AG04450 (cell line): ENCODE measurements around the gene SLC19A1. TPM values are rescaled to one million over a fixed set of nuclear protein-coding genes. Genes with fewer than 3 reads are reported as not detected.

ENCODE experiments used
- CTCF ChIA-PET: fragments of 300-600, 350-600 bp; formaldehyde crosslinking; extraction: SDS; loops from one replicate; lab custom pipeline; 2022; ENCODE audit warnings: antibody characterized with exemption, inconsistent platforms; lab: Charles Lee
- POLR2A ChIA-PET: fragments of 350-600 bp; formaldehyde crosslinking; extraction: SDS; loops from one replicate; lab custom pipeline; 2021; ENCODE audit warnings: antibody characterized with exemption, inconsistent platforms; lab: Yijun Ruan, JAX
- DNase-seq: peaks from one replicate; pipeline ENCODE4 v3.0.0-alpha.2; 2011; ENCODE audit warnings: low read depth, low spot score
- H3K27ac ChIP-seq: one replicate; pipeline ENCODE4 v1.5.1; 2012; ENCODE audit warnings: low read depth, low read length, control low read depth
- H3K27me3 ChIP-seq: one replicate; pipeline ENCODE4 v1.6.0; 2012; ENCODE audit warnings: low read length; ENCODE audit not compliant: control insufficient read depth, insufficient read depth
- H3K4me3 ChIP-seq: 2 replicates; pipeline ENCODE4 v1.5.1; 2011; ENCODE audit warnings: mild to moderate bottlenecking, low read depth, low read length, control low read depth
- H3K9me3 ChIP-seq: 2 replicates; pipeline ENCODE4 v1.5.1; 2012; ENCODE audit warnings: low read length; ENCODE audit not compliant: control insufficient read depth, insufficient read depth
- CTCF ChIP-seq: IDR thresholded peaks from 2 replicates; pipeline ENCODE4 v1.5.1; 2011; ENCODE audit warnings: low read depth, low read length, control low read depth, inconsistent platforms
- polyA plus RNA-seq: library from polyadenylated mRNA; depleted of rRNA; stranded (reverse); fragments of >200 nt; gene quantifications from 2 replicates; pipeline ENCODE4 v1.2.3, GENCODE V29; 2011

The SLC19A1 gene
- polyA plus RNA-seq, 1 experiment, result 4.4 TPM

DNA sequence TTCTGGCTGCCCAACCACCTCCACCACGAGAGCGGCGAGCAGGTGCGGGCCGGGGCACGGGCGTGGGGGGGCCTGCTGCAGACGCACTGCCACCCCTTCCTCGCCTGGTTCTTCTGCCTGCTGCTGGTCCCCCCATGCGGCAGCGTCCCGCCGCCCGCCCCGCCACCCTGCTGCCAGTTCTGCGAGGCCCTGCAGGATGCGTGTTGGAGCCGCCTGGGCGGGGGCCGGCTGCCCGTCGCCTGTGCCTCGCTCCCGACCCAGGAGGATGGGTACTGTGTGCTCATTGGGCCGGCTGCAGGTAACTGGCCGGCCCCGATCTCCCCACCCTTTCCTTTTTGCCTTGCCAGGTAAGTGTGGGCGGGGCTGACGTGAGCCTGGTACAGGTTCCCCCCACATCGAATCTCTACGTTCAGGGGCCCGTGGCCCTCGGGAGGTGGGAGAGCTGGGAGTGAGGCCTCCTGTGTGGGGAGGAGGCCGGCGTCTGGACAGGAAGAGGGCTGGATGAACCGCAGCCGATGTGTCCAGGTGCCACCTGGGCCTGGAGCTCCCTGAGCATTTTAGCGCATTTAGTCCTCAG lies 85.6 kb downstream of the SLC19A1 start:
- TF ChIP-seq CTCF, result no peak
- Histone ChIP-seq H3K4me3 (no peak overlapping the region), H3K27ac (no peak overlapping the region), H3K27me3 (no peaks in the 10 kb centered on the region), H3K9me3 (peaks cover 5% of the 10 kb centered on the region)
- ChIA-PET CTCF (no interaction called here), POLR2A (no interaction called here)
- no peak for DNase-seq

DNA sequence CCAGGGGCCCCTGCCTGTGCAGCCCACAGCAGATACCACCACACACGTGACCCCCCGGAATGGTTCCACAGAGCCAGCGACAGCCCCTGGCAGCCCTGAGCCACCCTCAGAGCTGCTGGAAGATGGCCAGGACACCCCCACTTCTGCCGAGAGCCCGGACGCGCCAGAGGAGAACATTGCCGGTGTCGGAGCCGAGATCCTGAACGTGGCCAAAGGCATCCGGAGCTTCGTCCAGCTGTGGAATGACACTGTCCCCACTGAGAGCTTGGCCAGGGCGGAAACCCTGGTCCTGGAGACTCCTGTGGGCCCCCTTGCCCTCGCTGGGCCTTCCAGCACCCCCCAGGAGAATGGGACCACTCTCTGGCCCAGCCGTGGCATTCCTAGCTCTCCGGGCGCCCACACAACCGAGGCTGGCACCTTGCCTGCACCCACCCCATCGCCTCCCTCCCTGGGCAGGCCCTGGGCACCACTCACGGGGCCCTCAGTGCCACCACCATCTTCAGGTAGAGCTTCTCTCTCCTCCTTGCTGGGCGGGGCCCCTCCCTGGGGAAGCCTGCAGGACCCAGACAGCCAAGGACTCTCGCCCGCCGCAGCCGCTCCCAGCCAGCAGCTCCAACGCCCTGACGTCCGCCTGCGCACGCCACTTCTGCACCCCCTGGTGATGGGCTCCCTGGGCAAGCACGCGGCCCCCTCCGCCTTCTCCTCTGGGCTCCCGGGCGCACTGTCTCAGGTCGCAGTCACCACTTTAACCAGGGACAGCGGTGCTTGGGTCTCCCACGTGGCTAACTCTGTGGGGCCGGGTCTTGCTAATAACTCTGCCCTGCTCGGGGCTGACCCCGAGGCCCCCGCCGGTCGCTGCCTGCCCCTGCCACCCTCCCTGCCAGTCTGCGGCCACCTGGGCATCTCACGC lies 86.3 kb downstream of the SLC19A1 start:
- Histone ChIP-seq H3K27me3 (no peaks in the 10 kb centered on the region), H3K4me3 (peak overlapping the region; percentile 35), H3K27ac (peak overlapping the region; percentile 11), H3K9me3 (no peaks in the 10 kb centered on the region; the same call in 1 of the 2 replicates)
- ChIA-PET POLR2A (interaction anchor here (1.2 kb wide), 1 partner anchor 16 kb away, joined by 4 read pairs; no protein-coding TSS in a partner anchor), CTCF (no interaction called here)
- DNase-seq, result no peak
- TF ChIP-seq CTCF, result no peak

GRCh38 chr21:45454926-45455673 lies 87.1 kb downstream of the SLC19A1 start:
- Histone ChIP-seq H3K27me3 (no peaks in the 10 kb centered on the region), H3K27ac (peak overlapping the region; percentile 11), H3K9me3 (no peaks in the 10 kb centered on the region; the same call in 1 of the 2 replicates), H3K4me3 (peak overlapping the region; percentile 35)
- no peak for TF ChIP-seq CTCF
- DNase-seq, result no peak
- ChIA-PET CTCF (no interaction called here), POLR2A (interaction anchor here (1.2 kb wide), 1 partner anchor 17 kb away, joined by 4 read pairs; no protein-coding TSS in a partner anchor)

DNA sequence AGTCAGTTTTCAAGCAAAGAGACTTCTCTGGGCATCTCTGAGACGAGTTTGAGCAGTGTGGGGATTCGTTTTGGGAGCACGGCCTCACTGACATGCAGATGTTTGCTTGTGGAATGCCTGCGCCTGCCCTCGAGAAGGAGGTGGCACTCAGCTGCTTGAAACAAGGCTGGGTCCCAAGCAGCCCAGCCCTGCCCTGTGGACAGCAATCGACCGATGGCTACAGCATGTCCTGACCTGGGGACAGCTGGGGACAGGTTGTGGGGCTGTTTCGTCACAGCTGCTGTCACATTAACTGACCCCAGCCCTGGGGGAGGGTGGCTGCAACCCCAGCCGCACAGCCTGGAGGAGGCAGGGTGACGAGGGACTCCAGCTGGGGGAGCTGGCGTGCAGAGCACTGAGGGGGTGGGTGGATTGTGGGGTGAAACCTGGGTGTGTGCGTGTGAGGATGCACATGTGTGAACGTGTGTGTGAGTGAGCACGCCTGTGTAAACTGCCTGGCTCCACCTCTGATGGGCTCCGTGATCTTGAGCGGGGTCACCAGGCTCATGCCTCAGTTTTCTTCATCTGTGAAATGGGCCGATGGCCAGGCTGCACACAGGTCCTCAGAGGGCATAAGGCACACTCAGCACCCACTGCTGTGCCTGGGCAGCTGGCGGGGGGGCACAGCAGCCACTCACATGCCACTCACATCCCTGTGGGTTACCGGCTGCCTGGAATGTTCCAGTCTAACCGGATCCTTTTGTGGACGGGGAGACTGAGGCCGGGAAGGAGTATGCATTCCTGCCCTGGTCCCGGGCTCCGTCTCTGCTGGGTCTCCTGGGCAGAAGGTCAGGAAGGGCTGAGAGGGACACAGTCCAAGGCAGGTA lies 87.9 kb downstream of the SLC19A1 start:
- Histone ChIP-seq H3K27me3 (no peaks in the 10 kb centered on the region), H3K9me3 (no peaks in the 10 kb centered on the region; the same call in 1 of the 2 replicates), H3K4me3 (no peak overlapping the region), H3K27ac (no peak overlapping the region)
- TF ChIP-seq CTCF, result no peak
- DNase-seq, result no peak
- CTCF ChIA-PET, result no interaction called here
- POLR2A ChIA-PET, result no interaction called here
